HCT116 (cell line): Measurements from ENCODE around the gene PIMREG. TPM values are rescaled to one million over a fixed set of nuclear protein-coding genes. Genes with fewer than 3 reads are reported as not detected.

Source experiments
- ATAC-seq: fragments of 200-7000 bp; cut with Tn5 transposase; 2 replicates; pipeline ENCODE4 v1.9.1; 2020; ENCODE audit warnings: mild to moderate bottlenecking, moderate library complexity
- BruUV-seq: library from RNA; stranded (reverse); fragments of 400-500 nt; replicated peaks from 2 replicates; lab custom pipeline; 2021; lab: Mats Ljungman, UMichigan
- CTCF ChIA-PET: fragments of 300-600 bp; sonication (Branson Sonifier 250); formaldehyde crosslinking; loops from one replicate; lab custom pipeline; 2021; ENCODE audit warnings: antibody characterized with exemption; lab: Charles Lee
- POLR2A ChIA-PET: fragments of 300-600, 350-600 bp; sonication (Branson Sonifier 250); formaldehyde crosslinking; loops from one replicate; lab custom pipeline; 2021; ENCODE audit warnings: antibody characterized with exemption; lab: Charles Lee
- RAD21 ChIA-PET, 2 experiments: fragments of 300-600 bp; sonication (Branson Sonifier 250); formaldehyde crosslinking; loops; one replicate each; lab custom pipeline; 2023; ENCODE audit warnings: low total read pairs in 2 of 2; ENCODE audit not compliant: uncharacterized antibody in 2 of 2, unreplicated experiment in 2 of 2, low non-redundant PET in 1 of 2; lab: Charles Lee
- DNase-seq: peaks from one replicate; pipeline ENCODE4 v3.0.0-alpha.2; 2010; ENCODE audit warnings: low read depth, low spot score
- H2AFZ ChIP-seq: fragments of 200-600 bp; shearing (Covaris generic), sonication (generic); 2 replicates; pipeline ENCODE4 v1.6.1; 2017; ENCODE audit warnings: low read depth, mixed run types, mixed read lengths, antibody characterized with exemption, low read length; ENCODE audit not compliant: poor library complexity, severe bottlenecking
- H3K27ac ChIP-seq: 2 replicates; pipeline ENCODE4 v1.5.1; 2012; ENCODE audit warnings: low read depth, low read length
- H3K27me3 ChIP-seq: fragments of 200-600 bp; sonication (generic); 2 replicates; pipeline ENCODE4 v1.6.1; 2016; ENCODE audit warnings: mixed run types, low read length, mixed read lengths; ENCODE audit not compliant: insufficient read depth
- H3K36me3 ChIP-seq, 2 experiments: fragments of 200-500 bp in 1 of 2; fragments of 200-600 bp in 1 of 2; sonication (Bioruptor generic) in 1 of 2; sonication (generic) in 1 of 2; 2 replicates each; pipeline versions ENCODE4 v1.5.1 to v1.6.1; 2014 to 2016; ENCODE audit warnings: low read length in 2 of 2, inconsistent platforms in 1 of 2, mixed read lengths in 1 of 2, mixed run types in 1 of 2; ENCODE audit not compliant: insufficient read depth in 2 of 2, control insufficient read depth in 1 of 2
- H3K4me1 ChIP-seq, 2 experiments: fragments of 200-600 bp in 1 of 2; sonication (generic) in 1 of 2; 2 replicates each; pipeline versions ENCODE4 v1.5.1 to v1.6.1; 2012 to 2017; ENCODE audit warnings: low read length in 2 of 2, inconsistent platforms in 1 of 2, mild to moderate bottlenecking in 1 of 2, mixed read lengths in 1 of 2, mixed run types in 1 of 2, moderate library complexity in 1 of 2; ENCODE audit not compliant: insufficient read depth in 2 of 2, control insufficient read depth in 1 of 2
- H3K4me2 ChIP-seq: fragments of 200-600 bp; sonication (generic); 2 replicates; pipeline ENCODE4 v1.6.1; 2017; ENCODE audit warnings: mixed run types, low read length, mixed read lengths
- H3K4me3 ChIP-seq, 2 experiments: fragments of 200-600 bp in 1 of 2; sonication (generic) in 1 of 2; replicated peaks in 1 of 2; 2 replicates each; pipeline ENCODE4 v1.5.1; 2011 to 2016; ENCODE audit warnings: low read length in 2 of 2, control low read depth in 1 of 2, low read depth in 1 of 2, mild to moderate bottlenecking in 1 of 2, mixed read lengths in 1 of 2, mixed run types in 1 of 2
- H3K79me2 ChIP-seq: fragments of 200-600 bp; sonication (generic); 2 replicates; pipeline ENCODE4 v1.6.1; 2017; ENCODE audit warnings: mild to moderate bottlenecking, mixed run types, low read length, moderate library complexity, mixed read lengths; ENCODE audit not compliant: insufficient read depth
- H3K9ac ChIP-seq: fragments of 200-600 bp; sonication (generic); 2 replicates; pipeline ENCODE4 v1.6.1; 2016; ENCODE audit warnings: low read length, mixed read lengths
- H3K9me2 ChIP-seq: fragments of 200-600 bp; sonication (generic), shearing (Covaris generic); 2 replicates; pipeline ENCODE4 v1.6.1; 2017; ENCODE audit warnings: mixed run types, mild to moderate bottlenecking, moderate library complexity; ENCODE audit not compliant: insufficient read depth
- H3K9me3 ChIP-seq, 2 experiments: fragments of 200-500 bp in 1 of 2; fragments of 200-600 bp in 1 of 2; sonication (Bioruptor generic) in 1 of 2; sonication (generic) in 1 of 2; 2 replicates each; pipeline ENCODE4 v1.6.1; 2014 to 2017; ENCODE audit warnings: low read length in 2 of 2, mixed read lengths in 2 of 2, inconsistent platforms in 1 of 2, low read depth in 1 of 2, mild to moderate bottlenecking in 1 of 2, mixed run types in 1 of 2, moderate library complexity in 1 of 2; ENCODE audit not compliant: control insufficient read depth in 1 of 2, insufficient read depth in 1 of 2
- H4K20me1 ChIP-seq: fragments of 200-600 bp; sonication (generic), shearing (Covaris generic); 2 replicates; pipeline ENCODE4 v1.6.1; 2017; ENCODE audit warnings: mixed run types, mild to moderate bottlenecking, moderate library complexity; ENCODE audit not compliant: insufficient read depth
- POLR2A ChIP-seq: IDR thresholded peaks from 2 replicates; pipeline ENCODE4 v1.7.0; 2011; ENCODE audit warnings: borderline replicate concordance; ENCODE audit not compliant: insufficient read depth, insufficient read length; ENCODE audit errors: extremely low read depth
- REST ChIP-seq: IDR thresholded peaks from 2 replicates; pipeline ENCODE4 v1.6.1; 2012; ENCODE audit warnings: low read depth
- SP1 ChIP-seq: IDR thresholded peaks from 2 replicates; pipeline ENCODE4 v1.6.1; 2012; ENCODE audit warnings: low read depth
- SRF ChIP-seq: IDR thresholded peaks from 2 replicates; pipeline ENCODE4 v1.6.1; 2012; ENCODE audit warnings: low read depth
- TCF7L2 ChIP-seq: IDR thresholded peaks from 2 replicates; pipeline ENCODE4 v1.7.0; 2011; ENCODE audit warnings: borderline replicate concordance, inconsistent platforms; ENCODE audit not compliant: insufficient read depth, insufficient read length; ENCODE audit errors: extremely low read depth
- YY1 ChIP-seq: IDR thresholded peaks from 2 replicates; pipeline ENCODE4 v1.6.1; 2011; ENCODE audit warnings: low read length, low read depth, moderate library complexity, mild to moderate bottlenecking; ENCODE audit not compliant: insufficient replicate concordance; ENCODE audit errors: extremely low read depth
- intact Hi-C: fragments of 100-400 bp; cut with micrococcal nuclease; formaldehyde crosslinking; loops from 2 replicates; pipeline ENCODE4 v1.10.0; 2022
- total RNA-seq: library from RNA; stranded (reverse); gene quantifications from one replicate; pipeline ENCODE4 v1.2.1, GENCODE V29; 2021; ENCODE audit not compliant: unreplicated experiment
- TF ChIP-seq, protein P1 (sequence below): IDR thresholded peaks from 2 replicates; pipeline ENCODE4 v1.6.1; 2012

The PIMREG gene
- total RNA-seq, 1 experiment from 2014 or later = 57.0 TPM

DNA sequence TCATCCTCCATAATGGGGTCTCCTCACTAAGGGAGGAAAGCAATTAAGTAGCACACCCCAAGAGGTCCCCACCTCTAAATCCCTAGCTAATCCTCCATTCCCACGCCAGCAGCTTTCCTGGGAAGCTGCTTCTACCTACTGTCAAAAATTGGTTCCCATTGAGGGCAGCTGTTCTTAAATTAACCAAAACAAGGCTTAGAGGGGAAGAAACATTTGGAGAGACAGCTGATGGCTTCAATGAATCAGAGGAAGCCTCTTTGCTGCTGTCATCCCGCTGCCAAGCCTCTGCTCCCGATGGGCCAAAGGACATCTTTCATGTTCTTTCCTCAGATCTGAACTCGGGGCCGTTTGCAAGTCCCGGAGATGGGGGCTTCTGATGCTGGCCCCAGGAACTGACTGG lies 36.0 kb upstream of the PIMREG start:
- RAD21 ChIA-PET = no interaction called here
- ATAC-seq (no peak), DNase-seq (no peak)
- no TSS peak for BruUV-seq
- Histone ChIP-seq H3K27me3 (peaks cover 42% of the 10 kb centered on the region), H2AFZ (no peak overlapping the region), H3K79me2 (no peaks in the 10 kb centered on the region), H3K9me2 (no peaks in the 10 kb centered on the region), H3K4me2 (no peak overlapping the region), H3K9ac (no peak overlapping the region), H3K36me3 (no peaks in the 10 kb centered on the region), H3K4me1 (no peaks in the 10 kb centered on the region), H3K4me3 (no peak overlapping the region), H3K9me3 (no peaks in the 10 kb centered on the region), H3K27ac (no peak overlapping the region), H4K20me1 (no peaks in the 10 kb centered on the region)
- POLR2A ChIA-PET = no interaction called here
- intact Hi-C loops = no loop called here
- CTCF ChIA-PET = no interaction called here
- TF ChIP-seq, protein P1, sequence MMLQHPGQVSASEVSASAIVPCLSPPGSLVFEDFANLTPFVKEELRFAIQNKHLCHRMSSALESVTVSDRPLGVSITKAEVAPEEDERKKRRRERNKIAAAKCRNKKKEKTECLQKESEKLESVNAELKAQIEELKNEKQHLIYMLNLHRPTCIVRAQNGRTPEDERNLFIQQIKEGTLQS = no peak
- TF ChIP-seq POLR2A (no peak), YY1 (no peak), SP1 (no peak), SRF (no peak), REST (no peak), TCF7L2 (no peak)
